Smooth muscle cell (in vitro differentiated cells): ENCODE results near the gene ERC1. TPM values are rescaled to one million over a fixed set of nuclear protein-coding genes. Genes with fewer than 3 reads are reported as not detected.

Source experiments
- DNase-seq: peaks from one replicate; lab custom pipeline; 2025; ENCODE audit not compliant: unreplicated experiment; lab: John Stamatoyannopoulos, UW
- H2AFZ ChIP-seq: fragments of 200-600 bp; sonication (generic); 2 replicates; pipeline ENCODE4 v1.6.0; 2016; ENCODE audit warnings: antibody characterized with exemption, low read depth, mild to moderate bottlenecking
- H3F3A ChIP-seq: fragments of 200-600 bp; sonication (generic); 2 replicates; pipeline ENCODE4 v1.6.0; 2017; ENCODE audit warnings: antibody characterized with exemption, low read depth
- H3K27ac ChIP-seq: fragments of 200-600 bp; sonication (generic); 2 replicates; pipeline ENCODE4 v1.5.1; 2016; ENCODE audit warnings: low read depth, mild to moderate bottlenecking
- H3K27me3 ChIP-seq: fragments of 200-600 bp; sonication (generic); 2 replicates; pipeline ENCODE4 v1.6.1; 2016; ENCODE audit warnings: low read depth, mild to moderate bottlenecking
- H3K36me3 ChIP-seq: fragments of 200-600 bp; sonication (generic); 2 replicates; pipeline ENCODE4 v1.5.1; 2016; ENCODE audit warnings: low read depth
- H3K4me1 ChIP-seq: fragments of 200-600 bp; sonication (generic); 2 replicates; pipeline ENCODE4 v1.5.1; 2016; ENCODE audit warnings: low read depth
- H3K4me2 ChIP-seq: fragments of 200-600 bp; sonication (generic); 2 replicates; pipeline ENCODE4 v1.6.0; 2016; ENCODE audit warnings: mild to moderate bottlenecking
- H3K4me3 ChIP-seq: fragments of 200-600 bp; sonication (generic); 2 replicates; pipeline ENCODE4 v1.5.1; 2016; ENCODE audit warnings: mild to moderate bottlenecking
- H3K79me2 ChIP-seq: fragments of 200-600 bp; sonication (generic); 2 replicates; pipeline ENCODE4 v1.6.0; 2016; ENCODE audit warnings: low read depth, mild to moderate bottlenecking
- H3K9ac ChIP-seq: fragments of 200-600 bp; sonication (generic); 2 replicates; pipeline ENCODE4 v1.6.0; 2016; ENCODE audit warnings: low read depth
- H3K9me3 ChIP-seq: fragments of 200-600 bp; sonication (generic); replicated peaks from 2 replicates; pipeline ENCODE4 v1.5.1; 2016; ENCODE audit warnings: low read depth
- H4K20me1 ChIP-seq: fragments of 200-600 bp; sonication (generic); 2 replicates; pipeline ENCODE4 v1.6.0; 2016; ENCODE audit warnings: low read depth
- CTCF ChIP-seq: fragments of 200-600 bp; sonication (generic); IDR thresholded peaks from 2 replicates; pipeline ENCODE4 v1.5.1; 2017; ENCODE audit warnings: borderline replicate concordance, mild to moderate bottlenecking, antibody characterized with exemption; ENCODE audit not compliant: insufficient read depth, poor library complexity, severe bottlenecking
- WGBS: methylation state at CpG from one replicate; pipeline ENCODE4 v1.1.7; 2016; ENCODE audit warnings: low lambda C conversion rate; 5-methylcytosine and 5-hydroxymethylcytosine counted together
- polyA plus RNA-seq: library from polyadenylated mRNA; unstranded; fragments of >200 nt; fragmentation: Nextera tagmentation; extraction: Ambion mirVana; gene quantifications from 2 replicates; pipeline ENCODE4 v1.2.1, GENCODE V29; 2016
- total RNA-seq: library from RNA; depleted of rRNA; stranded (reverse); fragments of >200 nt; gene quantifications from 2 replicates; pipeline ENCODE4 v1.2.3, GENCODE V29; 2014

ERC1 gene
- total and polyA plus RNA-seq, 2 experiments from 2014 or later, result 13.8 to 17.6 TPM

GRCh38 chr12:1413930-1414329, 422.9 kb downstream of the ERC1 start:
- Histone ChIP-seq H4K20me1 (no peaks in the 10 kb centered on the region), H3K9ac (no peak overlapping the region), H3K4me3 (no peak overlapping the region), H3K9me3 (no peaks in the 10 kb centered on the region), H3F3A (no peaks in the 10 kb centered on the region), H3K4me1 (no peaks in the 10 kb centered on the region), H3K36me3 (peaks cover 4% of the 10 kb centered on the region), H3K27ac (no peak overlapping the region), H3K79me2 (no peaks in the 10 kb centered on the region), H3K27me3 (no peaks in the 10 kb centered on the region), H3K4me2 (no peak overlapping the region), H2AFZ (no peak overlapping the region)
- WGBS, result 97% methylated on average over 12 of the region's 12 CpGs
- no peak for TF ChIP-seq CTCF
- DNase-seq, result no peak

- no peaks in the 10 kb centered on the region for H3F3A ChIP-seq
- H3K27me3 ChIP-seq, result no peaks in the 10 kb centered on the region
- no peak for DNase-seq
- H3K9me3 ChIP-seq, result no peaks in the 10 kb centered on the region
- H3K36me3 ChIP-seq, result peaks cover 2% of the 10 kb centered on the region
- no peaks in the 10 kb centered on the region for H4K20me1 ChIP-seq
- H2AFZ ChIP-seq, result no peak overlapping the region
- H3K79me2 ChIP-seq, result no peaks in the 10 kb centered on the region
- no peaks in the 10 kb centered on the region for H3K4me1 ChIP-seq
- H3K9ac ChIP-seq, result no peak overlapping the region
- H3K4me3 ChIP-seq, result no peak overlapping the region
- 84% methylated on average over 2 of the region's 2 CpGs for WGBS
- H3K27ac ChIP-seq, result no peak overlapping the region
- TF ChIP-seq CTCF, result no peak
- H3K4me2 ChIP-seq, result no peak overlapping the region
Observed at GRCh38 chr12:1418144-1418543, 427.1 kb downstream of the ERC1 start.

- WGBS, result 46% methylated on average over 1 of the region's 1 CpG
- Histone ChIP-seq H3K4me3 (no peak overlapping the region), H3K9me3 (no peaks in the 10 kb centered on the region)
Observed at GRCh38 chr12:1419849-1420371, 428.9 kb downstream of the ERC1 start.

More at GRCh38 chr12:1419849-1420371, 428.9 kb downstream of the ERC1 start:
- no peaks in the 10 kb centered on the region for H3K27me3 ChIP-seq
- H3K4me1 ChIP-seq, result no peaks in the 10 kb centered on the region
- H4K20me1 ChIP-seq, result no peaks in the 10 kb centered on the region
- no peaks in the 10 kb centered on the region for H3F3A ChIP-seq
- H3K27ac ChIP-seq, result no peak overlapping the region
- H3K36me3 ChIP-seq, result peaks cover 2% of the 10 kb centered on the region
- no peak for DNase-seq
- H2AFZ ChIP-seq, result no peak overlapping the region
- TF ChIP-seq CTCF, result no peak
- H3K79me2 ChIP-seq, result no peaks in the 10 kb centered on the region
- no peak overlapping the region for H3K9ac ChIP-seq
- no peak overlapping the region for H3K4me2 ChIP-seq
